GM19452 (cell line): Measurements from ENCODE around the gene TERB2.
"Not testable (repeated sequence)": the region's sequence is repeated elsewhere in the genome, so short reads cannot be mapped to it uniquely, and the experiment has no call there.

ENCODE experiments used
- ATAC-seq: cut with Tn5 transposase; IDR thresholded peaks from one replicate; pipeline ENCODE4 v1.9.1; 2021; ENCODE audit not compliant: unreplicated experiment

Gene TERB2

DNA sequence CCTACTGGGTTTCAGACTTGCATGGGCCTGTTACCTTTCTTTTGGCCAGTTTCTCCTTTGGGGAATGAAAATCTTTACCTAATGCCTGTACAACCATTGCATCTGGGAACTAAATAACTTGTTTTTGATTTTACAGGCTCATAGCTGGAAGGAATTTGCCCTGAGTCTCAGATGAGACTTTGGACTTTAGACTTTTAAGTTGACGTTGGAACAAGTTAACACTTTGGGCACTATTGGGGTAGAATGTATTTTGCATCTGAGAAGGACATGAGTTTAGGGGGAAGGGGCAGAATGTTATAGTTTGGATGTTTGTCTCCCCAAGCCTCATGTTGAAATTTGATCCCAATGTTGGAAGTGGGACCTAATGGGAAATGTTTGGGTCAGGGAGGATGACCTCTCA, 44.7 kb downstream of the TERB2 start:
- ATAC-seq: not testable (repeated sequence)

DNA sequence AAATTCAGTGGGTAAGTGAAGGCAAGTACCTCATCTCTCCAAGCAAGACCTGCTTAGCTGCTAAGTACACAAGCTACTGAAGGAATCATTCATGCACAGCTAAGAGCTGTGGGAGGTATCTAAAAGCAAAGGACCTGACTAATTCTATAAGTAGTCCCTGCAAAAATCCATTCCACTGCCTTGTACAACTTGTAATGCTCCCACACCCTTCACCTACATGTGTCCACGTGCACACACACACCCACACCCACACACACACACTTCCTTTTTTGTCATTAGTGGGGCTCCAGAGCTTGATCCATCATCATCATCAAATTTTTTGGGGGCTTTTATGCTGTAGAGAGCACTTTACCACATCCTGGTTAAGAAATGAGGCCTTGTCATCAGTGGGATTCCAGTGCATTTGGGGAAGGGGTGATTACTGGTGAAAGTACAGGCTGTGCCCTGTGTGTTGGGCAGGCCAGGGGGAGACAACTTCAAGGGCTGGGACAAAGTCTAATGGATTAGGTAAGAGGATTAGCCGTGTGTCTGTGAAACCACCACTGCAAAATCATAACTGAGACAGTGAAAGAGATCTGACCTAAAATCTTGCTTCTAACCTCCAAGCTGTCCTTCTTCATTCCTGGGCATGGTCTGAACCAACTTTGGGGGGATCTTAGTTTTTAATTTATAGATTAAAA, 47.4 kb downstream of the TERB2 start:
- ATAC-seq: not testable (repeated sequence)

DNA sequence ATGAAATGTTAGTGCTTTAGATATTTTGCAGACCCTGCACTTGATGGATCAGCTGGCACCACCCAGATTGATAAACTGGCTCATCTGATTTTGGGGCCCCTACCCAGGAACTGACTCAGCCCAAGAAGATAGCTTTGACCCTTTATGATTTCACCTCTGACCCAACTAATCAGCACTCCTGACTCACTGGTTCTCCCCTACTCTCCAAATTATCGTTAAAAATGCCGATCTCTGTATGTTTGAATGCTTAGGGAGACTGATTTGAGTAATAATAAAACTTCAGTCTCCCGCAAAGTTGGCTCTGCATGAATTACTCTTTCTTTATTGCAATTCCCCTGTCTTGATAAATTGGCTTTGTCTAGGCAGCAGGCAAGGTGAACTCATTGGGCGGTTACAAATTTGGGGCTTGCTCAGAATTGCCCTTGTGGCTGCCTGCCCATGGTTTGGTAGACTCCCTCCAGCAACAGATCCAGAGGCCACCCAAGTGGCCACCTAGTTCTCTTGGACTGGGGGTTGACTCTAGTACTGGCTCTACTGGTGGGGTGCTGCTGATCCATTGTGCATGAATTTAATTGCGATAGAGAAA, 48.2 kb downstream of the TERB2 start:
- ATAC-seq: not testable (repeated sequence)

DNA sequence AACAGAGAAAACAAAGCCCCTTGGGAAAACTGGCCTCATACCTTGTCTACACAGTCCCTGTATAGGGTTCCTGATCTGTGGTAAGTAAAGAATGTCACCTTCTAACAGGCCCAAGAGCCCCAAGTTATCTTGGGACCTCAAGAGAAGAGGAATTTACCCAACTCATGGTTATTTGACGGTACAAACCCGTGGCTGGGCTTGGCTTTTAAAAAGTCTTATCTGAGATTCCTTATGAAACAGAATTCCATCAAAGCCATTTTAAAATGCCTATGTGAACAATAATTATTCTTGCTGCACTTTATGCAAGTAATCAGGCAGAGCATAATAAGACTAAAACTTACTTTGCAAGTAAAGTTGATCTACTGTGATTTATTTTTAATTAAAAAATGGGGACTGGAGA, 52.6 kb downstream of the TERB2 start:
- ATAC-seq: no peak

DNA sequence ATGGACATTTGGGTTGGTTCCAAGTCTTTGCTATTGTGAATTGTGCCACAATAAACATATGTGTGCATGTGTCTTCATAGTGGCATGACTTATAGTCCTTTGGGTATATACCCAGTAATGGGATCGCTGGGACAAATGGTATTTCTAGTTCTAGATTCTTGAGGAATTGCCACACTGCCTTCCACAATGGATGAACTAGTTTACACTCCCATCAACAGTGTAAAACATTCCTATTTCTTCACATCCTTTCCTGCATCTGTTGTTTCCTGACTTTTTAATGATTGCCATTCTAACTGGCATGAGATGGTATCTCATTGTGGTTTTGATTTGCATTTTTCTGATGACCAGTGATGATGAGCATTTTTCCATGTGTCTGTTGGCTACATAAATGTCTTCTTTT, 58.6 kb downstream of the TERB2 start:
- ATAC-seq: not testable (repeated sequence)

DNA sequence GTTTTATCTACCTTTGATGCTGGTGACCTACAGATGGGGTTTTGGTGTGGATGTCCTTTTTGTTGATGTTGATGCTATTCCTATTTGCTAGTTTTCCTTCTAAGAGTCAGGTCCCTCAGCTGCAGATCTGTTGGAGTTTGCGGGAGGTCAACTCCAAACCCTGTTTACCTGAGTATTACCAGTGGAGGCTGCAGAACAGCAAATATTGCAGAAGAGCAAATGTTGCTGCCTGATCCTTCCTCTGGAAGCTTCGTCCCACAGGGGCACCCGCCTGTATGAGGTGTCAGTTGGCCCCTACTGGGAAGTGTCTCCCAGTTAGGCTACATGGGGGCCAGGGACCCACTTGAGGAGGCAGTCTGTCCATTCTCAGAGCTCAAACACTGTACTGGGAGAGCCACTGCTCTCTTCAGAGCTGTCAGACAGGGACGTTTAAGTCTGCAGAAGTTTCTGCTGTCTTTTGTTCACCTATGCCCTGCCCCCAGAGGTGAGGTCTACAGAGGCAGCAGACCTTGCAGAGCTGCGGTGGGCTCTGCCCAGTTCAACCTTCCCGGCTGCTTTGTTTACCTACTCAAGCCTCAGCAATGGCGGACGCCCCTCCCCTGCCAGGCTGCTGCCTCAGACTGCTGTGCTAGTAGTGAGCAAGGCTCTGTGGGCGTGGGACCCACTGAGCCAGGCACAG, 63.9 kb downstream of the TERB2 start:
- ATAC-seq: not testable (repeated sequence)

DNA sequence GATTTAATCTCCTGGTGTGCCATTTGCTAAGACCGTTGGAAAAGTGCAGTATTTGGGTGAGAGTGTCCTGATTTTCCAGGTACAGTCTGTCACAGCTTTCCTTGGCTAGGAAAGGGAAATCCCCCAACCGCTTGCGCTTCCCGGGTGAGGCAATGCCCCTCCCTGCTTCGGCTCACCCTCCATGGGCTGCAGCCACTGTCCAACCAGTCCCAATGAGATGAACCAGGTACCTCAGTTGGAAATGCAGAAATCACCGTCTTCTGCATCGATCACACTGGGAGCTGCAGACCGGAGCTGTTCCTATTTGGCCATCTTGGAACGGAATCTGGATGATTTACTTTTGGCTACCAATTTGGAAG, 64.4 kb downstream of the TERB2 start:
- ATAC-seq: not testable (repeated sequence)

DNA sequence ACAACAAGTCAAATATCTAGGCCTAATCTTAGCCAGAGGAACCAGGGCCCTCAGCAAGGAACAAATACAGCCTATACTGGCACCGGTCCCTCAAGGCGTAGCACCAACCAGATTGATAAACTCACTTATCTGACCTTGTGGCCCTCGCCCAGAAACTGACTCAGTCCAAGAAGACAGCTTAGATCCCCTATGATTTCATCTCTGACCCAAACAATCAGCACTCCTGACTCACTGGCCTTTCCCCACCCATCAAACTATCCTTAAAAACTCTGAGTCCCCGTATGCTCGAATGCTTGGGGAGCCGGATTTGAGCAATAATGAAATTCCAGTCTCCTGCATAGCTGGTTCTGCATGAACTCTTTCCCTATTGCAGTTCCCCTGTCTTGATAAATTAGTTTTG, 64.9 kb downstream of the TERB2 start:
- ATAC-seq: no peak

DNA sequence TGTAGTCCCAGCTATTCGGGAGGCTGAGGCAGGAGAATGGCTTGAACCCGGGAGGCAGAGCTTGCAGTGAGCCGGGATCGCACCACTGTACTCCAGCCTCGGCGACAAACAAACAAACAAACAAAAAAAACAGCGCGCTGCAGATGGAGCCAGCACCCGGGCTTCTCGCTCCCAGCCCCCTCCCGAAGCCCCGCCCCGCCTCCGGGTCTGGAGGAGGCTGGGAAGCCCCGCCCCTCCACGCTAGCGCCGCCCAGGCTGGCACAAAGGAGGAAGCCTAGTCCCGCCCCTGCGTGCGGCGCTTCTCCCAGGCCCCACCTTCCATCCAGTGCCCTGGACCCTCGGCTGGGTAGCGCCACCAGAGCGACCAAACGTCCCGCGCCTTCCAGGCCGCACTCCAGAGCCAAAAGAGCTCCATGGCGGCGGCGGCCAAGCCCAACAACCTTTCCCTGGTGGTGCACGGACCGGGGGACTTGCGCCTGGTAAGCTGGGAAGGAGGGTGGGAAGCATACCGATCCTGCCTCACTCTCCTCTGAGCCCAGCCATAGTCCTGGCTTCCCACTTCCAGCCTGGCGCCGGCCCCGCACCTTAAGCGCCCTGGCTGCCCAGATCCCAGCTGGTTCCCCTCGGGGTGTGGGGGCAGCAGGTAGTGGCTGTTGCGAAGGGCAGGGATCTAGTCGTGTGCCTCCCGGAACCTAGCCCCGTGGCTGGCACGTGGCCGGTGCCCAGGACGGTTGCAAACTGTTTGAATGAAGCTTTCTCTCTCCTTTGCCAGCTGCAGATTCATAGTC, 66.6 kb downstream of the TERB2 start, which contains the start of gene SORD:
Gene SORD, plus strand, starts transcription at position 325 of the 788 bp plus-strand sequence. Its CDS starts 89 bp downstream, at position 414.
- ATAC-seq: peak; percentile 97

DNA sequence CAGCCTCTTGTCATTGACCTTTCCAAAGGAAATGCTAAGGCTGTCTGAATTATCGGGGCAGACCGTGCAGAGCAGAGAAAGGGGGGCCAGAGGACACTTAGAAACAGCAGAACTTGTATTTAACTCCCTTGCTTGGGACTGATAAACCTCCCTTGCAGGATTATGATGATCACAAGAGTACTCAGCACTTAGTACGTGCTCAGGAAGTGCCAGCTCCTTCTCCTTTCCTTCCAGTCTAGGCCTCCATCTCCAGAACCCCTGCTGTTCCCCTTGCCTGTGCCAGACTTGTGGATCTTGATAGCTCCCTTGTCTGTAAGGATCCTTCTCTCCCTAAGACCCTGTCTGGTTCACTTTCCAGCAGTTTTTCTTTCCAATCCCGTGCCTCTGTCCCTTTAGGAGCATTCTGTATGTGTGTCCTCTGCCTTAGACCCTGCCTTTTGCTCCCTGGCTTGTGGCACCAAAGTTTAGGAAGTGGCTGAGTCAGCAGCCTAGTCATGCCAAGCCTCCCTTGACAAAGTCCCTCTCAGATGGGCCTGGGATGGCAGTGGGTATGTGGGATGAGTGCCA, 67.3 kb downstream of the TERB2 start:
- no peak for ATAC-seq

DNA sequence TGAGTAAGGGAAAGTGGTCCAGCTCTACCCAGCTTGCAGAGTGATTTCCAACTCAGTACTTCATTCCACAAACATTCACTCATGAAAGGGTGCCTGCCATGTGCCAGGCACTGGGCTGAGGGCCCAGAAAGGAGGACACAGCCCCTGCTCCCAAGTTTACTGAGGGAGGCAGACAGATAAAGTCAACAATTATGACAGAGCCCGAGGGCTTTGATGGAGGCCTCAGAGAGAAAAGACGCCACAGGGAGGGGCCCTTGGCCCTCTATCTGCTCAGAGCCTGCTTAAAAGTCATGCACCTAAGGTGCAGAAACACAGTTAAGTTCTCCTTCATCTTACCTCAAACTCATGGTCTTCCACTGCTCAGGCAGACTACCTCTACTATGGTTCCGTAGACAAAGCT, 68.2 kb downstream of the TERB2 start:
- ATAC-seq: not testable (repeated sequence)

DNA sequence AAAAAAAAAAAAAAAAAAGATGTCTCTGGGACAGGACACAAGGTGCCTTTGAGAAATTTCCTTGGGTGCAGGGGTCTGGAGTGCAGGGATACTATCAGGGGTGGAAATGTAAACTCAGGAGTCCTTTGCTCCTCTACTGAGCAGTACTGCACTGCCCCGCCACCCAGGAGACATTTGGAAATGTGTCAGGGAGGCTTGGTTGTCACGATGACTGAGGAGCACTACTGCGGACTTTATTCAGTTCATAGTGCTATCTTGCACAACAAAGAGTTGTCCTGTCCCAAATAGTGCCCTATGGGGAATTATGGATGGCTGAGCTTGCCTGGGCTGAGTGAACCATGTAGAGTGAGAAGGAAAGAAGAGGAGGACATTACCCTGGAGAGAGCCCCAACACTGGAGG, 69.1 kb downstream of the TERB2 start:
- not testable (repeated sequence) for ATAC-seq

DNA sequence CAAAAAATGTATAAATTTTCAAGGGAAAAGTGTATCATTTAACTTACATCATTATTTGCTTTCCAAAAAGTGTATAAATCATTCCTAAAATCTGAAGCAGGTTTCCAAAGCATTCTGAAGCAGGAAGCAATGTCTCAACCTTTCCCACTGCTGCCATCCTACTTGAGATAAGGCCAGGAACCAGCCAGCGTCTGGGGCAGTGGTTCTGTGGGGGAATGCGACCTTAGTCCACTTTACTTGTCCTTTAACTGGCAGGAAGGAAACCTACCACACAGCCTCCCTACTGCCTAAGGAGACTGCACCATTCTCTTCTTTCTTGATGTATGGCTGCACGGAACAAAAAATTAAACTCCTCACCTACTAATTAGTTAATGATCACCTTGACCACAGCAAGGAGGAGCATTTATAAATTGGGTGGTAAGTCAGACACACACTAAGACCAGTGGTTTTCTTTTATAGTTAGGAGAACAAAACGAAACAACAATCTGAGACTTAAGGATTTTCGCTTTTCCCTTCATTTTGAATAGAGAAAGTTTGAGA, 70.2 kb downstream of the TERB2 start:
- ATAC-seq: no peak

DNA sequence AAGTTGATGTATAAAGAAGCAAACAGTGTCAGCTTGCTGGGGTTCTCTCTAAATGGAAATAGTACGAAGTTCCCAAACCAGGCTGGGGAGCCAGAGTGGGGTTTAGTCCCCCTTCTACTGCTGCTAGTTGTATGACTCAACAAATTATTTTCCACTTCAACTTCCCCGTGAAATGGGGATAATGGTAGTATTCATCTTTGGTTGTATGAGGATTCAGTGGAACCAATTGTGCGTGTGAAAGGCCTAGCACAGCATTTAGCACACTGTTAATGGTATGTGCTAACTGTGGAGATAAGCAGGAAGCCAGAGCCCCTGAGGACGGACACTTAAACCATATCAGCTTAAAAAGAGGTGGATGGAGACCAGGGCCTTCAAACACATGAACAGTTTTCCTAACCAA, 70.7 kb downstream of the TERB2 start:
- no peak for ATAC-seq
